Progenitor cell of endocrine pancreas (in vitro differentiated cells): ENCODE measurements around the gene EYS. TPM values are rescaled to one million over a fixed set of nuclear protein-coding genes. Genes with fewer than 3 reads are reported as not detected.

Experiments
- DNase-seq: peaks from one replicate; pipeline ENCODE4 v3.0.0; 2021; ENCODE audit warnings: low spot score; ENCODE audit not compliant: unreplicated experiment
- H3K27ac Mint-ChIP-seq: 2 replicates; pipeline ENCODE4 v1.8.0; 2021; ENCODE audit warnings: mild to moderate bottlenecking, moderate library complexity, mixed read lengths
- H3K27me3 Mint-ChIP-seq: 2 replicates; pipeline ENCODE4 v1.8.0; 2021; ENCODE audit warnings: mixed read lengths
- H3K36me3 Mint-ChIP-seq: 2 replicates; pipeline ENCODE4 v1.8.0; 2022; ENCODE audit warnings: mixed read lengths; ENCODE audit not compliant: insufficient read depth
- H3K4me1 Mint-ChIP-seq: 2 replicates; pipeline ENCODE4 v1.8.0; 2021; ENCODE audit warnings: low read depth, mixed read lengths
- H3K4me3 Mint-ChIP-seq: 2 replicates; pipeline ENCODE4 v1.8.0; 2021; ENCODE audit warnings: low read depth, mild to moderate bottlenecking, moderate library complexity, mixed read lengths
- H3K9me3 Mint-ChIP-seq: 2 replicates; pipeline ENCODE4 v1.8.0; 2021; ENCODE audit warnings: low read depth, mixed read lengths
- total RNA-seq: library from RNA; stranded (reverse); gene quantifications from 2 replicates; pipeline ENCODE4 v1.2.1, GENCODE V29; 2021
- TF ChIP-seq, protein P1 (sequence below): fragments of 200-600 bp; sonication (generic); IDR thresholded peaks from one replicate; pipeline ENCODE4 v1.5.0; 2021; ENCODE audit warnings: antibody characterized with exemption, mild to moderate bottlenecking; ENCODE audit not compliant: unreplicated experiment

Gene EYS
- total RNA-seq, 1 donor from 2014 or later, result 0.46 TPM

- H3K27ac Mint-ChIP-seq, result no peak overlapping the region
- no peaks in the 10 kb centered on the region for H3K27me3 Mint-ChIP-seq
- DNase-seq, result no peak
- no peak overlapping the region for H3K4me3 Mint-ChIP-seq
- no peaks in the 10 kb centered on the region for H3K36me3 Mint-ChIP-seq
- TF ChIP-seq, protein P1, sequence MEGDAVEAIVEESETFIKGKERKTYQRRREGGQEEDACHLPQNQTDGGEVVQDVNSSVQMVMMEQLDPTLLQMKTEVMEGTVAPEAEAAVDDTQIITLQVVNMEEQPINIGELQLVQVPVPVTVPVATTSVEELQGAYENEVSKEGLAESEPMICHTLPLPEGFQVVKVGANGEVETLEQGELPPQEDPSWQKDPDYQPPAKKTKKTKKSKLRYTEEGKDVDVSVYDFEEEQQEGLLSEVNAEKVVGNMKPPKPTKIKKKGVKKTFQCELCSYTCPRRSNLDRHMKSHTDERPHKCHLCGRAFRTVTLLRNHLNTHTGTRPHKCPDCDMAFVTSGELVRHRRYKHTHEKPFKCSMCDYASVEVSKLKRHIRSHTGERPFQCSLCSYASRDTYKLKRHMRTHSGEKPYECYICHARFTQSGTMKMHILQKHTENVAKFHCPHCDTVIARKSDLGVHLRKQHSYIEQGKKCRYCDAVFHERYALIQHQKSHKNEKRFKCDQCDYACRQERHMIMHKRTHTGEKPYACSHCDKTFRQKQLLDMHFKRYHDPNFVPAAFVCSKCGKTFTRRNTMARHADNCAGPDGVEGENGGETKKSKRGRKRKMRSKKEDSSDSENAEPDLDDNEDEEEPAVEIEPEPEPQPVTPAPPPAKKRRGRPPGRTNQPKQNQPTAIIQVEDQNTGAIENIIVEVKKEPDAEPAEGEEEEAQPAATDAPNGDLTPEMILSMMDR, result no peak
- no peaks in the 10 kb centered on the region for H3K4me1 Mint-ChIP-seq
- no peaks in the 10 kb centered on the region for H3K9me3 Mint-ChIP-seq
Measured at GRCh38 chr6:65558071-65558470, 149.0 kb downstream of the EYS start.

DNA sequence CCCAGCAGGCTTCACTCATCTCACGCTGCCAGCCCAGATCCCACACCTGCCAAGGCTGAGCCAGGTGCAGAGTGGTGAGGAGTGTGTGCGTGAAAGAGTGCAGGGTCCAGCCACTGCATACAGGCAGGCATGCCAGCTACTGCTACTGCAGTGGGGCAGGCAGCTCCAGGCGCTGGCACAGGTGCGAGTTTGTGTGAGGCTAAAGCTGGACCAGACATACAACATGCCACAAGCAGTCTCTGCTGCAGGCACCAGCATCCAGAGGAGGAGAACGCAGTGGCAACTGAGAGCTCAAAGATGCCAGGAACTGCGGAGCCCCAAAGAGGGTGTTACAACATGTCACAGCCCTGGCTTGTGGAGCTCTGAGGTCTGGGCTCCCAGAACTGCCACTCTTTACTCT is 149.8 kb downstream of the EYS start:
- Mint-ChIP-seq H3K4me1 (no peaks in the 10 kb centered on the region), H3K27me3 (no peaks in the 10 kb centered on the region), H3K27ac (no peak overlapping the region), H3K4me3 (no peak overlapping the region), H3K36me3 (no peaks in the 10 kb centered on the region), H3K9me3 (no peaks in the 10 kb centered on the region)
- no peak for DNase-seq
- TF ChIP-seq, protein P1, result no peak

GRCh38 chr6:65546894-65547293 is 160.1 kb downstream of the EYS start:
- Mint-ChIP-seq H3K4me3 (no peak overlapping the region), H3K9me3 (no peaks in the 10 kb centered on the region), H3K27ac (no peak overlapping the region), H3K36me3 (no peaks in the 10 kb centered on the region), H3K27me3 (no peaks in the 10 kb centered on the region), H3K4me1 (no peaks in the 10 kb centered on the region)
- TF ChIP-seq, protein P1, result no peak
- no peak for DNase-seq

DNA sequence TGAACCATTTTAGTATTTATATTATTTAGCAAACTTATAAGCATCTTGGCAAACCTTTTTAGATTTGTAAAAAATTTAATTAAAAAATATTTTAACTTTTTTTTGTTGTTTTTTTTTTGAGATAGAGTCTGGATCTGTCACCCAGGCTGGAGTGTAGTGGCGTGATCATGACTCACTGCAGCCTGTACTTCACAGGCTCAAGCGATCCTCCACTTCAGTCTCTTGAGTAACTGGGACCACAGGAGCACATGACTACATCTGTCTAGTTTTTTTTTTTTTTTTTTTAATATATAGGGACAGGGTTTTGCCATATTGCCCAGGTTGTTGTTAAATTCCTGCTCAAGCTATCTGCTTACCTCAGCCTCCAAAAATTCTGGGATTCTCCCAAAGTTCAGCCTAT is 161.1 kb downstream of the EYS start:
- TF ChIP-seq, protein P1, result no peak
- H3K4me1 Mint-ChIP-seq, result no peaks in the 10 kb centered on the region
- H3K27me3 Mint-ChIP-seq, result no peaks in the 10 kb centered on the region
- no peak for DNase-seq
- H3K4me3 Mint-ChIP-seq, result no peak overlapping the region
- H3K27ac Mint-ChIP-seq, result no peak overlapping the region
- no peaks in the 10 kb centered on the region for H3K36me3 Mint-ChIP-seq
- no peaks in the 10 kb centered on the region for H3K9me3 Mint-ChIP-seq

DNA sequence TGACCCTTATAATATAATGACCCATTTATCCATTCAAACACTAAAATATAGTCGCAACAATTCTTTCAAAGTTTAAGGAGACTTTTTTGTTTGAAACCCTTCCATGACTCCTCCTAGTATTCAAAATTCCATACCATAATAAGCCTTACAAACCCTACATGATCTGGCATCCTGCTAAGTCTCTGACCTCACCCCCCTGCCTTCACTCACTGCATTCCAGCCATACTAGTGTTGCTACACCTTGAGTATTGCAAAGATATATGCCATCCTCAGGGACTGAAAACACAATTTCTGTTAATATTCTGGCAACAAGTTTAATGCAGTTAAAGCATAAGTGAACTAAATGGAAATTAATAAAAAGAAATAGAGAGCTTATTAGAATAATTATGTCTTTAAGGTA is 168.4 kb downstream of the EYS start:
- no peaks in the 10 kb centered on the region for H3K4me1 Mint-ChIP-seq
- TF ChIP-seq, protein P1, result no peak
- H3K9me3 Mint-ChIP-seq, result no peaks in the 10 kb centered on the region
- no peaks in the 10 kb centered on the region for H3K27me3 Mint-ChIP-seq
- DNase-seq, result no peak
- no peaks in the 10 kb centered on the region for H3K36me3 Mint-ChIP-seq
- no peak overlapping the region for H3K27ac Mint-ChIP-seq
- H3K4me3 Mint-ChIP-seq, result no peak overlapping the region
